HepG2 (cell line): ENCODE measurements around the gene KIF24. TPM values are rescaled to one million over a fixed set of nuclear protein-coding genes. Genes with fewer than 3 reads are reported as not detected.

Source experiments
- HIC2 ChIP-seq: sonication (generic); formaldehyde crosslinking; IDR thresholded peaks from 2 replicates; pipeline ENCODE4 v1.9.0; 2022; ENCODE audit warnings: low read depth, missing genetic modification reagents
- HNF4A ChIP-seq: sonication (generic); formaldehyde crosslinking; IDR thresholded peaks from 2 replicates; pipeline ENCODE4 v1.4.0; 2020; ENCODE audit warnings: missing genetic modification reagents
- HOXD1 ChIP-seq: sonication (generic); formaldehyde crosslinking; IDR thresholded peaks from 2 replicates; pipeline ENCODE4 v1.5.0; 2020; ENCODE audit warnings: missing genetic modification reagents
- KDM5B ChIP-seq: sonication (generic); formaldehyde crosslinking; IDR thresholded peaks from 2 replicates; pipeline ENCODE4 v1.4.0; 2020; ENCODE audit warnings: missing genetic modification reagents, mild to moderate bottlenecking, borderline replicate concordance
- NR2F6 ChIP-seq, 2 experiments: IDR thresholded peaks; 2 replicates each; pipeline ENCODE4 v1.6.1; 2016; ENCODE audit warnings: antibody characterized with exemption in 1 of 2, mild to moderate bottlenecking in 1 of 2
- NRL ChIP-seq: sonication (generic); formaldehyde crosslinking; IDR thresholded peaks from 2 replicates; pipeline ENCODE4 v1.5.0; 2020; ENCODE audit warnings: missing genetic modification reagents, mild to moderate bottlenecking, moderate library complexity, borderline replicate concordance
- PCBP1 ChIP-seq: fragments of 200-400 bp; formaldehyde crosslinking; IDR thresholded peaks from 2 replicates; pipeline ENCODE4 v1.6.1; 2017; ENCODE audit warnings: mild to moderate bottlenecking, low read depth, low read length, borderline replicate concordance
- ZFAT ChIP-seq: sonication (generic); formaldehyde crosslinking; conservative IDR thresholded peaks from 2 replicates; pipeline ENCODE4 v1.8.1; 2023; ENCODE audit warnings: missing genetic modification reagents, inconsistent platforms
- ZNF225 ChIP-seq: sonication (generic); formaldehyde crosslinking; IDR thresholded peaks from 2 replicates; pipeline ENCODE4 v1.4.0; 2020; ENCODE audit warnings: mild to moderate bottlenecking, missing genetic modification reagents
- ZNF512B ChIP-seq: sonication (generic); formaldehyde crosslinking; IDR thresholded peaks from 2 replicates; pipeline ENCODE4 v1.5.1; 2020; ENCODE audit warnings: missing genetic modification reagents, mild to moderate bottlenecking, borderline replicate concordance
- ZNF646 ChIP-seq: sonication (generic); formaldehyde crosslinking; IDR thresholded peaks from 2 replicates; pipeline ENCODE4 v1.9.0; 2021; ENCODE audit warnings: mild to moderate bottlenecking, missing genetic modification reagents
- ZNF674 ChIP-seq: sonication (generic); formaldehyde crosslinking; IDR thresholded peaks from 2 replicates; pipeline ENCODE4 v1.5.0; 2020; ENCODE audit warnings: low read depth, mild to moderate bottlenecking, missing genetic modification reagents
- ZNF773 ChIP-seq: sonication (generic); formaldehyde crosslinking; IDR thresholded peaks from 2 replicates; pipeline ENCODE4 v1.4.0; 2020; ENCODE audit warnings: missing genetic modification reagents, borderline replicate concordance
- polyA plus RNA-seq, 8 experiments: library from polyadenylated mRNA; depleted of rRNA in 3 of 8; stranded (reverse) in 7 of 8; unstranded in 1 of 8; fragments of >200 nt; fragmentation: Illumina TruSeq in 4 of 8; extraction: Trizol in 4 of 8; gene quantifications; 2 replicates each; pipeline versions ENCODE4 v1.2.1 to v1.2.3, GENCODE V29; 2011 to 2016; ENCODE audit warnings: low read depth in 4 of 8, missing spikeins in 1 of 8, mixed read lengths in 1 of 8; ENCODE audit not compliant: insufficient read depth in 1 of 8
- total RNA-seq, 5 experiments: library from RNA; depleted of rRNA; stranded (reverse); fragments of >200 nt; fragmentation: Illumina TruSeq; extraction: Trizol; gene quantifications; 2 replicates each; pipeline ENCODE4 v1.2.3, GENCODE V29; 2016; ENCODE audit warnings: low read depth in 1 of 5
- TF ChIP-seq, protein P1 (sequence below): IDR thresholded peaks from 2 replicates; pipeline ENCODE4 v1.6.1; 2016; ENCODE audit warnings: low read depth
- TF ChIP-seq, protein P2 (sequence below): sonication (generic); formaldehyde crosslinking; IDR thresholded peaks from 2 replicates; pipeline ENCODE4 v1.4.0; 2020; ENCODE audit warnings: mild to moderate bottlenecking, missing genetic modification reagents

KIF24 gene
- total and polyA plus RNA-seq, 2 of the 13 experiments (the other 11 are each of a cell fraction or from before 2014, with no cell fraction given): 1.1 to 3.0 TPM

- TF ChIP-seq HIC2 (CRISPR knock-in tag): peak; percentile 71; the same call in 1 of the 2 replicates
- no peak for TF ChIP-seq ZFAT
- peak; percentile 51 for TF ChIP-seq HNF4A (CRISPR knock-in tag)
- TF ChIP-seq PCBP1: no peak
- no peak for TF ChIP-seq ZNF512B (CRISPR knock-in tag)
- no peak for TF ChIP-seq ZNF773 (CRISPR knock-in tag)
- 0 out of 2 replicates have a peak, but pooled peaks have one; percentile 17 for TF ChIP-seq NR2F6 (IDR thresholded peaks at IDR 0.05)
- peak; percentile 79 for TF ChIP-seq NR2F6 (CRISPR knock-in tag; IDR thresholded peaks at IDR 0.05)
- TF ChIP-seq KDM5B (CRISPR knock-in tag): peak; percentile 78
- TF ChIP-seq NRL: 0 out of 2 replicates have a peak, but pooled peaks have one; percentile 4
- TF ChIP-seq ZNF225 (CRISPR knock-in tag): no peak
- TF ChIP-seq, protein P1, sequence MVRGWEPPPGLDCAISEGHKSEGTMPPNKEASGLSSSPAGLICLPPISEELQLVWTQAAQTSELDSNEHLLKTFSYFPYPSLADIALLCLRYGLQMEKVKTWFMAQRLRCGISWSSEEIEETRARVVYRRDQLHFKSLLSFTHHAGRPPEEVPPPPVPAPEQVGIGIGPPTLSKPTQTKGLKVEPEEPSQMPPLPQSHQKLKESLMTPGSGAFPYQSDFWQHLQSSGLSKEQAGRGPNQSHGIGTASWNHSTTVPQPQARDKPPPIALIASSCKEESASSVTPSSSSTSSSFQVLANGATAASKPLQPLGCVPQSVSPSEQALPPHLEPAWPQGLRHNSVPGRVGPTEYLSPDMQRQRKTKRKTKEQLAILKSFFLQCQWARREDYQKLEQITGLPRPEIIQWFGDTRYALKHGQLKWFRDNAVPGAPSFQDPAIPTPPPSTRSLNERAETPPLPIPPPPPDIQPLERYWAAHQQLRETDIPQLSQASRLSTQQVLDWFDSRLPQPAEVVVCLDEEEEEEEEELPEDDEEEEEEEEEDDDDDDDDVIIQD (CRISPR knock-in tag): 0 out of 2 replicates have a peak, but pooled peaks have one; percentile 54
- TF ChIP-seq, protein P2, sequence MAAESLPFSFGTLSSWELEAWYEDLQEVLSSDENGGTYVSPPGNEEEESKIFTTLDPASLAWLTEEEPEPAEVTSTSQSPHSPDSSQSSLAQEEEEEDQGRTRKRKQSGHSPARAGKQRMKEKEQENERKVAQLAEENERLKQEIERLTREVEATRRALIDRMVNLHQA (CRISPR knock-in tag): no peak
- no peak for TF ChIP-seq ZNF646
- TF ChIP-seq ZNF674 (CRISPR knock-in tag): no peak
- TF ChIP-seq HOXD1: no peak
These were observed 47.7 kb upstream of the KIF24 start, which contains the start of gene MYORG (continued) for GRCh38 chr9:34376596-34377403.
